Esophagus (tissue), 2 donors: Measurements from ENCODE around the gene ABCG1. TPM values are rescaled to one million over a fixed set of nuclear protein-coding genes. Genes with fewer than 3 reads are reported as not detected.

ENCODE experiments used
- H3K27ac ChIP-seq, 2 donors: one replicate each; pipeline ENCODE4 v1.5.1; 2013; ENCODE audit warnings: low read depth in 2 of 2, mild to moderate bottlenecking in 2 of 2, inconsistent platforms in 1 of 2, low read length in 1 of 2, moderate library complexity in 1 of 2
- H3K27me3 ChIP-seq, 2 donors: one replicate each; pipeline ENCODE4 v1.6.1; 2013; ENCODE audit warnings: low read length in 2 of 2, control low read depth in 1 of 2, mild to moderate bottlenecking in 1 of 2; ENCODE audit not compliant: insufficient read depth in 2 of 2, control insufficient read depth in 1 of 2
- H3K36me3 ChIP-seq, 2 donors: one replicate each; pipeline ENCODE4 v1.6.1; 2013; ENCODE audit warnings: low read length in 1 of 2; ENCODE audit not compliant: control insufficient read depth in 2 of 2, insufficient read depth in 2 of 2
- H3K4me1 ChIP-seq, 2 donors: one replicate each; pipeline ENCODE4 v1.6.1; 2013; ENCODE audit warnings: low read length in 1 of 2; ENCODE audit not compliant: control insufficient read depth in 2 of 2, insufficient read depth in 2 of 2
- H3K4me3 ChIP-seq, 2 donors: one replicate each; pipeline ENCODE4 v1.5.1; 2013; ENCODE audit warnings: low read length in 2 of 2, mild to moderate bottlenecking in 2 of 2, low read depth in 1 of 2, moderate library complexity in 1 of 2
- H3K9me3 ChIP-seq, 2 donors: one replicate each; pipeline ENCODE4 v1.6.1; 2013; ENCODE audit warnings: mild to moderate bottlenecking in 2 of 2, low read depth in 1 of 2, low read length in 1 of 2, moderate library complexity in 1 of 2; ENCODE audit not compliant: control insufficient read depth in 2 of 2, insufficient read depth in 1 of 2
- WGBS, 2 donors: extraction: QIAGEN DNeasy Blood & Tissue Kit; methylation state at CpG; one replicate each; pipeline ENCODE4 v1.1.7; 2013; 5-methylcytosine and 5-hydroxymethylcytosine counted together
- polyA plus RNA-seq, 2 donors: library from polyadenylated mRNA; stranded (reverse); fragments of 200-250 nt; gene quantifications; one replicate each; pipeline ENCODE4 v1.2.3, GENCODE V29; 2013
- donor health status: healthy with polysubstance abuse.
- donor health status: Bipolar disorder and iron deficiency.

Gene ABCG1
- polyA plus RNA-seq, 2 donors, result 2.8 TPM

- Histone ChIP-seq H3K4me3 (no peak overlapping the region), H3K27ac (no peak overlapping the region), H3K27me3 (no peaks in the 10 kb centered on the region), H3K4me1 (no peaks in the 10 kb centered on the region), H3K9me3 (no peaks in the 10 kb centered on the region), H3K36me3 (no peaks in the 10 kb centered on the region)
- WGBS, 2 donors, result 91 to 94% methylated on average over 14 of the region's 14 CpGs
Observed at GRCh38 chr21:42311160-42311559, 92.2 kb downstream of the ABCG1 start.

GRCh38 chr21:42311816-42312625 lies 93.1 kb downstream of the ABCG1 start:
- H3K4me1 ChIP-seq, result no peaks in the 10 kb centered on the region
- H3K4me3 ChIP-seq, result no peak overlapping the region
- no peaks in the 10 kb centered on the region for H3K27me3 ChIP-seq
- H3K27ac ChIP-seq, result no peak overlapping the region
- 74 to 83% methylated on average over 21 of the region's 21 CpGs for WGBS, 2 donors
- no peaks in the 10 kb centered on the region for H3K9me3 ChIP-seq
- no peaks in the 10 kb centered on the region for H3K36me3 ChIP-seq

- H3K4me1 ChIP-seq, result no peaks in the 10 kb centered on the region
- H3K27ac ChIP-seq, result no peak overlapping the region
- WGBS, 2 donors, result 70 to 83% methylated on average over 16 of the region's 16 CpGs
- H3K9me3 ChIP-seq, result no peaks in the 10 kb centered on the region
- no peaks in the 10 kb centered on the region for H3K36me3 ChIP-seq
- no peak overlapping the region for H3K4me3 ChIP-seq
- no peaks in the 10 kb centered on the region for H3K27me3 ChIP-seq
Observed at GRCh38 chr21:42312626-42313104, 93.7 kb downstream of the ABCG1 start.

GRCh38 chr21:42313501-42313969 lies 94.6 kb downstream of the ABCG1 start:
- H3K27me3 ChIP-seq, result no peaks in the 10 kb centered on the region
- no peak overlapping the region for H3K27ac ChIP-seq
- H3K4me1 ChIP-seq, result no peaks in the 10 kb centered on the region
- H3K4me3 ChIP-seq, result no peak overlapping the region
- H3K36me3 ChIP-seq, result no peaks in the 10 kb centered on the region
- WGBS, 2 donors, result 60 to 61% methylated on average over 13 of the region's 13 CpGs
- no peaks in the 10 kb centered on the region for H3K9me3 ChIP-seq

- H3K9me3 ChIP-seq, result no peaks in the 10 kb centered on the region
- 70% methylated on average over 6 of the region's 6 CpGs for WGBS, 2 donors
- H3K4me3 ChIP-seq, result no peak overlapping the region
- no peaks in the 10 kb centered on the region for H3K36me3 ChIP-seq
- H3K27me3 ChIP-seq, result no peaks in the 10 kb centered on the region
- H3K4me1 ChIP-seq, result no peaks in the 10 kb centered on the region
- H3K27ac ChIP-seq, result no peak overlapping the region
Observed at GRCh38 chr21:42314616-42315295, 95.8 kb downstream of the ABCG1 start.

GRCh38 chr21:42315296-42315891 lies 96.5 kb downstream of the ABCG1 start, which contains the start of gene TFF3:
TSS of gene TFF3 (minus strand) at chr21:42315409. CDS start at chr21:42315374, 35 bp downstream.
- 45 to 50% methylated on average over 15 of the region's 15 CpGs for WGBS, 2 donors
- Histone ChIP-seq H3K4me3 (no peak within 1 kb of the TSS), H3K36me3 (no peaks in the 10 kb centered on the region), H3K27me3 (no peaks in the 10 kb centered on the region), H3K27ac (no peak within 1 kb of the TSS), H3K9me3 (no peaks in the 10 kb centered on the region), H3K4me1 (no peaks in the 10 kb centered on the region)

- peaks cover 0 to 1% of the 10 kb centered on the region in 2 donors for H3K4me1 ChIP-seq
- no peak overlapping the region for H3K27ac ChIP-seq
- no peaks in the 10 kb centered on the region for H3K9me3 ChIP-seq
- H3K27me3 ChIP-seq, result no peaks in the 10 kb centered on the region
- no peaks in the 10 kb centered on the region for H3K36me3 ChIP-seq
- no peak overlapping the region for H3K4me3 ChIP-seq
- WGBS, 2 donors, result 84 to 90% methylated on average over 16 of the region's 16 CpGs
Observed at GRCh38 chr21:42316891-42317290, 98.0 kb downstream of the ABCG1 start.

- H3K27me3 ChIP-seq, result no peaks in the 10 kb centered on the region
- 76 to 77% methylated on average over 8 of the region's 8 CpGs for WGBS, 2 donors
- H3K4me1 ChIP-seq, result peaks cover 0 to 2% of the 10 kb centered on the region in 2 donors
Observed at GRCh38 chr21:42317341-42317741, 98.4 kb downstream of the ABCG1 start.

GRCh38 chr21:42317826-42318746 lies 99.1 kb downstream of the ABCG1 start:
- no peak overlapping the region for H3K4me3 ChIP-seq
- 84 to 91% methylated on average over 20 of the region's 20 CpGs for WGBS, 2 donors
- H3K4me1 ChIP-seq, result peaks cover 0 to 2% of the 10 kb centered on the region in 2 donors
- no peaks in the 10 kb centered on the region for H3K27me3 ChIP-seq
- no peaks in the 10 kb centered on the region for H3K9me3 ChIP-seq
- H3K27ac ChIP-seq, result no peak overlapping the region
- no peaks in the 10 kb centered on the region for H3K36me3 ChIP-seq

More at GRCh38 chr21:42317341-42317741, 98.4 kb downstream of the ABCG1 start:
- no peak overlapping the region for H3K27ac ChIP-seq
- H3K4me3 ChIP-seq, result no peak overlapping the region
- no peaks in the 10 kb centered on the region for H3K36me3 ChIP-seq
- no peaks in the 10 kb centered on the region for H3K9me3 ChIP-seq
